GM18517 (cell line): ENCODE data around the gene NANOGP8.

Source experiments
- ATAC-seq: cut with Tn5 transposase; IDR thresholded peaks from one replicate; pipeline ENCODE4 v1.9.1; 2021; ENCODE audit warnings: mild to moderate bottlenecking, moderate library complexity; ENCODE audit not compliant: unreplicated experiment

Gene NANOGP8

GRCh38 chr15:35061825-35062737 lies 23.0 kb downstream of the NANOGP8 start:
- peak; percentile 70 for ATAC-seq

DNA sequence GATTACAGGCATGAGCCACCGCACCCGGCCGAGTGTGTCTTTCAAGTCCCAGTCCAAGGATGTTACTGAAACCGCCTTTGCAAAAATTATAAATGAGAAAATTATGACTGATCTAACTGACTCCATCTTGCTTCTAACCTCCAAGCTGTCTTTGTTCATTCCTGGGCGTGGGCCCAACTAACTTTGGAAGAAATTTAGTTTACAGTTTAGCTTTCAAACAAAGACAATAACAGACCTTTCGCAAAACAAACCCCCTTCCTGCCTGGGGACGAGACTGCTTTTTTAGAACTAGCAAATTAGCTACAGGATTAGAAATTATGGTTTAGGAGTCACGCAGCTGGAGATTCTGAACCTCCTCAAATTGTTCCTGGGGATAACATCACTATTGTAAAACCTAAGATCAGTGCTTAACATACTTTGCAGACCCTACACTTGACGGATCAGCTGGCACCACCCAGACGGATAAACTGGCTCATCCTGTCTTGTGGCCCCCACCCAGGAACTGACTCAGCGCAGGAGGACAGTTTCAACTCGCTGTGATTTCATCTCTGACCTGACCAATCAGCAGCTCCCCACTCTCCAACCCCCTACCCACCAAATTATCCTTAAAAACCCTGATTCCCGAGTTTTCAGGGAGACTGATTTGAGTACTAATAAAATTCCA lies 23.8 kb downstream of the NANOGP8 start:
- no peak for ATAC-seq

DNA sequence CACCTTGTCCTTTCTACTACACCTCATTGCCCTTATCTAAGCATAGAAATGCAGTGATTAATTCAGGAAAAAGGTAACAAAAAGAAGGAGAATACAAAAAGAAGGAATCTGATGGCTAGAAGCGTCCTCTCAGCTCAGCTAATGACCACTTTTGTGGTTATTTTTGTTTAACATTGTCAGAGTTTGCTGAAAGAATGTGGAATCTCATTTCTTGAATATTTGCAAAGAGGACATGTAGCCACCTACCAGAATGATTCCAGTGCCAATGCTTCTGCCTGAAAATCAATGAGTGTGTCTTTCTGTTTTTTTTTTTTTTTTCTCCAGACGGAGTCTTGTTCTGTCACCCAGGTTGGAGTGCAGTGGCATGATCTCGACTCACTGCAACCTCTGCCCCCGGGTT lies 24.5 kb downstream of the NANOGP8 start:
- no peak for ATAC-seq

DNA sequence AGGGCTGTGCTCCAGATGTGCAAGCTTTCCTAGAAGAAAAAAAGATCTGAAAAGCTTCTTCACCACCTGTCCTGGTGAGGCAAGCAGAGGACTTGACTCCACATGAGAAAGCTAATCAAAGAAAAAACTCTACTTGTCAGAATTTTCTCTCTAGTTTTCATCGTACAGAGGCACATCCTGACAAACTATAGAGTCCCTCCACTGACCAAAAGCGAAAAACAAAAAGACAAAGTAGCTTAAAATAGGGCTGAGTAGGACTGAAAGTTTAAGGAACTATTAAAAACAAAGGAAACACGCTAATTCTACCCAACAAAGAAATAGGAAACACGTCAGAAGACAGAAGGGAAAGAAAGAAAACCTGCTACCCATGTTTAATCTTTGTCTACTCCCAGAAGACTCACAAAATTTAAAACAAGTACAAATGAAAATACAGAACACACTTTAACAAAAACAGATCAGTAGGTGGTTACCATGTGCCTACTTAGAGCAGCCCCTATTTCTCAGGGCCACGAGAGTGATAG lies 26.5 kb downstream of the NANOGP8 start:
- no peak for ATAC-seq

GRCh38 chr15:35055416-35056105 lies 29.5 kb downstream of the NANOGP8 start:
- no peak for ATAC-seq

GRCh38 chr15:35054380-35054779 lies 30.7 kb downstream of the NANOGP8 start:
- no peak for ATAC-seq

DNA sequence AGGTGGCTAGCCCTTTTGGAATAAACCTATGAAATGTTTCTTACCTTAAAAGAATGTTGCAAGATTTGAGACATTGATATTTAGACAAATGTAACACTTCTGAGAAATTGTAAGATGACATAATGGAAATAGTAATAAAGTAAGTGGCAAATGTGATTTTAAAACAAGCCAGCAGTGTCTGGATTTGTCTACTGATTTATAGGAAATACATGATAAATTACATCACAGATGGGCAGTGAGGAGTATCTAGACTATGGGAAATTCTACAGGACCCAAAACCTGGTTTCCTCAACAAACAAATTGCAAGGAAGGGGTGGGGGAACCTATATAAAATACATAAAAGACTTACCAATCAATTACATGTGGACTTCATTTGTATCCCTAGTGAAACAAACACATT lies 37.1 kb downstream of the NANOGP8 start:
- ATAC-seq: no peak

- ATAC-seq: no peak
Measured at GRCh38 chr15:35047528-35047927, 37.6 kb downstream of the NANOGP8 start.

- ATAC-seq: no peak
Measured at GRCh38 chr15:35043373-35044095, 41.6 kb downstream of the NANOGP8 start.

GRCh38 chr15:35040339-35041255 lies 44.5 kb downstream of the NANOGP8 start:
- ATAC-seq: no peak

- no peak for ATAC-seq
Measured at GRCh38 chr15:35038626-35039451, 46.3 kb downstream of the NANOGP8 start.
